ENCODE measurements around the gene MAPKAPK3. TPM values are rescaled to one million over a fixed set of nuclear protein-coding genes. Genes with fewer than 3 reads are reported as not detected.

MAPKAPK3 gene
- total RNA-seq, 4 donors from 2014 or later, result 25.8 to 57.8 (median 29.2) TPM

DNA sequence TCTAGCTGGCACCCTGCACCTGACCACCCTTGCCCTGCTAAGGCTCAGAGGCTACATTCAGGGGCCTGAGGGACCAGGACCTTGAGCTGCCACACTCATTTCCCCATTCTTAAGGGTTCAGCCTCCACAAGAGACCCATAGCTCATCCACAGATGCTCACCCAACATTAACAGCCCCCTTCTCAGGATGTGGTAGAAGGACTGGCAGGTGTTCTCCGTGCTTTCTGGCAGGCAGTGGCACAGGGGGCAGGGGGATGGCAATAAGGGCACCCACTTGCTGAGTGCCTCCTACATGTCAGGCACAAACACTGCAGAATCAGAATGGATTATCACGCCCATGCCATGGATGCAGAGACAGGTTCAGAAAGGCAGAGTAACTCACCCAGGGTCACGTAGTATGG is 9.4 kb downstream of the MAPKAPK3 start:
- TF ChIP-seq, protein P1, sequence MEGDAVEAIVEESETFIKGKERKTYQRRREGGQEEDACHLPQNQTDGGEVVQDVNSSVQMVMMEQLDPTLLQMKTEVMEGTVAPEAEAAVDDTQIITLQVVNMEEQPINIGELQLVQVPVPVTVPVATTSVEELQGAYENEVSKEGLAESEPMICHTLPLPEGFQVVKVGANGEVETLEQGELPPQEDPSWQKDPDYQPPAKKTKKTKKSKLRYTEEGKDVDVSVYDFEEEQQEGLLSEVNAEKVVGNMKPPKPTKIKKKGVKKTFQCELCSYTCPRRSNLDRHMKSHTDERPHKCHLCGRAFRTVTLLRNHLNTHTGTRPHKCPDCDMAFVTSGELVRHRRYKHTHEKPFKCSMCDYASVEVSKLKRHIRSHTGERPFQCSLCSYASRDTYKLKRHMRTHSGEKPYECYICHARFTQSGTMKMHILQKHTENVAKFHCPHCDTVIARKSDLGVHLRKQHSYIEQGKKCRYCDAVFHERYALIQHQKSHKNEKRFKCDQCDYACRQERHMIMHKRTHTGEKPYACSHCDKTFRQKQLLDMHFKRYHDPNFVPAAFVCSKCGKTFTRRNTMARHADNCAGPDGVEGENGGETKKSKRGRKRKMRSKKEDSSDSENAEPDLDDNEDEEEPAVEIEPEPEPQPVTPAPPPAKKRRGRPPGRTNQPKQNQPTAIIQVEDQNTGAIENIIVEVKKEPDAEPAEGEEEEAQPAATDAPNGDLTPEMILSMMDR (IDR thresholded peaks at IDR 0.05; ENCODE audit: low read depth), result no peak

DNA sequence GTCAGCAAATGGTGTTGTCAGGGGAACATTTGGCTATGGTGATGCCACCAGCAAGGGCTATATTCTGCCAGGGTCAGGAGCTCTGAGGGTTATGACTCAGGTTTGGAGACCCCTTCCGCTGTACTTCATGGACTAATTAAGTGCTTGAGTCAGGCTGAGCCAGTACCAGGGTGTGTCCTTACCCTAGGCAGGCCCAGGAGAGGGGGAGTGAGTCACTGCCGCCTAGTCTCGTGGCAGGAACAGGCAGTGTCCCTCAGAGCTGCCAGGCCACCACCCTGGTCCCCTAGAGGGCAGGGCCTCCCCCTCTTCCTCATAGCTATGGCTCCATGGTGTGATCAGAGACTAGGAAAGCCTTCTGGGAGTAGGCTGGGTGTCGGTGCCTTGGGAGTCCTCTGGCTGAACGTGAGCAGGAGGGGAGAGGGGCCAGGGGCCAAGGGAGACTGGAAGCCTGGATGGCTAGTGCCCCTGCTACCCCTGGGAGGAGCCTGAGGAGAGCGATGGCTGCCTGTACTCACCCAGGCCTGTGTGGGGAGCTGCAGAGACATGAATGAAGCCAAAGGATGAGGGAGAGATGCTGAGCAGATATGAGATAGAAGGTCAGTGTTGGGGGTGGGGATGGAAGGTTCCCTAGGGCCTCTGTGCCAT is 10.6 kb downstream of the MAPKAPK3 start:
- TF ChIP-seq, protein P1 (IDR thresholded peaks at IDR 0.05; ENCODE audit: low read depth), result no peak

DNA sequence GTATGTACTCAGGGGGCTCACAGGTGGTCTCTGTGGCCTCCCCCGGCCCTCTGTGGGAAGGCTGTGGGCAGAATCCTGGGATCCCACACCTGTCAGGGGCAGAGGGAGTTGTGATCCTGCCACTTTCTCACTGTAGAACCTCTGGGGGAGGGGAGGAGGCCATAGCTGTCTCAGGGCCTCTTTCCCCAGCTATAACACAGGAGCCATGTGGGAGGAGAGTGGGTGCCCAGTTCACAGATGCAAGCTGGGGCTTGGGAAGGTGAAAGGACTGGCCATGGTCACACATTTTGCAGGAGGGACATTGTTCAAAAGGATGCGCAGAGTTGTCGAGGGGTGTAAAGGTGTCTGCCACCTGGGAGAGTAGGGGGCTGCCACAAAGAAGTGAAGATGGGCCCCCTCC is 11.7 kb downstream of the MAPKAPK3 start:
- TF ChIP-seq, protein P1 (IDR thresholded peaks at IDR 0.05; ENCODE audit: low read depth), result no peak

DNA sequence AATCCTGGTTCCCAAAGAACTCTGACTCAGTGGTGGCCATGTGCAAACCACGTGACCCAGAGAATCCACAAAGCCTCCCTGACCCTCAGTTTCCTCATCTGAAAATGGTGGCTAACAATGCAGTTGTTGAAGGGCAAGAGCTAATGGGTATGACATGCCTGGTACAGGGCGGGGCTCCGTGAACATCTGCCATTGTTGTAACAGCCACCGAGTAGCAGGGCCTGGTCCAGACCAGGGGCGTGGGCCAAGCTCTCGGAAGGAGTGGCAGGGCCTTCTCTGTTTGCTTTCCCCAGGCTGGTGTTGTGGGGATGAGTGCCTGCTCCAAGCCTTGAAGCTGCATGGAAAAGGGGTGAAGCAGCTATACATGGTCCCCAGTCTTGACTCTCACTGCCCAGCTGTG is 13.4 kb downstream of the MAPKAPK3 start:
- TF ChIP-seq, protein P1 (IDR thresholded peaks at IDR 0.05; ENCODE audit: low read depth), result no peak

DNA sequence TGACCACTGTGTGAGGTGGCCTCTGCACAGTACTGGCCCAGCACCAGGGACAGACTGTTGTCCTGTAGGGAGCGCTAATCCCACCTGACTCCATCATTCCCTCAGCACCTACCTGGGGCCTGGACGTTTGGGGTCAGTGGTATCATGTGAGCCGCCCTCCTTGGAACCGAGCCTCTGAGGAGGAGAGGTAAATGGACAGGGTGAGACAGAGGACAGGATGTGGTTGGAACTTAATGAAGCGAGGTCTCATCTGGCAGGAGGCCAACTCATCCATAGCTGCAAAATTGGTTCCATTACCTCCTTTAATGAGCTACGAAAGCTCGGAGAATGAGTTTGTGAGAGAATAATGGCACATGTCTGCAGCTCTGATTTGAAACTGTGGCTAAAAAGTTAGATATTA is 13.9 kb downstream of the MAPKAPK3 start:
- TF ChIP-seq, protein P1 (IDR thresholded peaks at IDR 0.05; ENCODE audit: low read depth), result no peak

DNA sequence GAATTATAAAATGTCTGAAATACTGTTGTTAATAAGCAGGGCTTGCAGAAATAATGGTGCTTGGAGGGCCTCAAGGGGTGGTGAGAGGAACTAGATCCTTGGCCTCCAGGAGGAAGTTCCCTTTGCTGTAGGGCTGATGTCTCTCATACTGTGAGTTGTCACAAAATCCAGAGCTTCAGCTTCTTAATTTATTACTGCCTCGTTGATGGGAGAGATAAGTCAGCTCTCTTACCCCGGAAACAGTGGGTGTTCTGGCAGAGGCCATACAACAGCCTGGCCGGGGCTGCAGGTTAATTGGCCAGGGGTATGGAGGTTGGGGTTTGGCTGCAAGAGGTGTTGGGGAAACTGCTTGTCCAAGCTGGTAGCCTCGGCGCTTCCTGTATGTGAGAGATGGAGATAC is 15.5 kb downstream of the MAPKAPK3 start:
- TF ChIP-seq, protein P1 (IDR thresholded peaks at IDR 0.05; ENCODE audit: low read depth), result no peak

DNA sequence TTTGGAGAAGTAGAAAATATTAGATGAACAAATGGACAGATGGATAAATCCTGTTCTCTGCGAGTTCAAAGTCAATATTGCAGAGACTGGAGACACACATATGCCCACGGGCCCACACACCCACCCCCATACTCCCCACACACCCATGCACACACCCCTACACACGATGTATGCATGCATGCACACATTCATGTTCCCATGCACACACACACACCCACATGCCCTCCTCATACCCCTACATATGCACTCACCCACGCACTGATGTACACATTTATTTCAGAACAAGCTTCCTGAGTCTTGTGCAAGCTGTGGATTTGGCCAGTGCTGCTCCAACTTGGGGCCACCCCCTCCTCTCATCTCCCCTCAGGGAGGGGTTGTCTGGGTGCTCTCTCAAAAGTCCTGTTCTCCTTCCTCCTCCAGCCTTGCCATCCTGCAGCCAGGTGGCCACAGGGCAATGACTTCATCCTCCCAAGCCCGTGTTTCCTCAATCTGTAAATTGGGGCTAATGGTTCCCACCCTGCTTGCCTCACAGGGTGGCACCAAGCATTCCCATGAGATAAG is 16.4 kb downstream of the MAPKAPK3 start:
- TF ChIP-seq, protein P1 (IDR thresholded peaks at IDR 0.05; ENCODE audit: low read depth), result no peak

Measured in subcutaneous adipose tissue (tissue), 4 donors.